IPS-NIHi11 (cell line): ENCODE measurements around the gene IRAK1.
A peak's percentile ranks its signal among the peaks of the same experiment; 100 is the strongest.
"Not testable (repeated sequence)": the region's sequence is repeated elsewhere in the genome, so short reads cannot be mapped to it uniquely, and the experiment has no call there.

Experiments
- DNase-seq: peaks from one replicate; pipeline ENCODE4 v3.0.0; 2012; ENCODE audit warnings: mixed read lengths, low spot score

Gene IRAK1

GRCh38 chrX:153995504-153995903 lies 24.2 kb downstream of the IRAK1 start:
- DNase-seq: no peak

GRCh38 chrX:153994398-153994797 lies 25.3 kb downstream of the IRAK1 start:
- DNase-seq: not testable (repeated sequence)

DNA sequence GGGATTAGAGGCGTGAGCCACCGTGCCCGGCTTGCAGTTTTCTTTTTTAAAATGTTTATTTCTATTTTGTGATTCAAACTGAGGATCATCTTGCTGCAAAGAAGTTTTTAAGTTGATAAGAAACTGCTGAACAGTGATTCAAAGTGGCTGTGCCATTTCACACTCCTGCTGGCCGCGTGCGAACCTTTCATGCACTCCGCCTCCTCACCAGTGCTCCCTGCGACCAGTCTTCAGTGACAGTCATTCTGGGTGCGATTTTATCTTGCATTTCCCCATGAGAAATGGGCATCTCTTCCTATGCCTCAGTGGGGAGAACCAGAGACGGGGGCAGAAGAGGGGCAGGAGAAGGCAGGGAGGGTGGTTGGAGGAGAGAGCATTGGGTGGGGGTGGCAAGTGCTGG lies 25.7 kb downstream of the IRAK1 start:
- no peak for DNase-seq

DNA sequence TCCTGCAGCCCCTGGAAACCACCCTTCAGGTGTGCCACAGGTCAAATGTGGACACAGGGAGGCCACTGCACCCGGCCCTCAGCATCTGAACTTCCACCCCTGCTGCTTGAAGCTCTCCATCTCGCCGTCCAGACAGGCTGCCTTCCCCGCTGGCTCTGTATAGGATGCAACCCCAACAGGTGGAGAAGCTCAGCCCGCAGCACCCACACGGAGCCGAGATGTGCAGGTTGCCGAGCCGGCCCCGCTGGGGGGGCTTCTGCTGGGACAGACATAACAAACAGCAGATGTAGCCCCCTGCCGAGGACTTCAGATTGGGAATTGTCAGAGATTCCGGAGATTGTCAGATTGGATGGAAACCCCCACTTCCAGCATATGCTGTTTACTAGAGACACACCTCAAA lies 26.6 kb downstream of the IRAK1 start:
- DNase-seq: no peak

DNA sequence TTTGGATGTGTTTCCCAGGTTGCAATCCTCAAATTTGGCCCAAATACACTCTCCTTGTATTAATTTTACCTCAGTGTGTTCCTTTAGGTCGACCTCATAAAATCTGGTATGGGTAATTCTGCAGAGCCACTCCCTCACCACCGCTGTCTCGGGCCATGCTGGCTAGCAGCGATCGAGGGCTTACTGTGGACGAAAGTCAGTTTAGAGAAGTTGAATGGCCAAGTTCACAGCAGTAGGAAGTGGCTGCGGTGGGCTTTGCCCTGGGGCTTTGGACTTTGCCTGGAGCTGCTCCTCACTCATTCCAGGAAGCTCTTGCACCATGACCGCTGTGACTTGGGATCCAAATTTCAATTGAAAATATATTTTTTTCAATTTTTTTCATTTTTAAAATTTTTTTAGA lies 27.5 kb downstream of the IRAK1 start:
- no peak for DNase-seq

DNA sequence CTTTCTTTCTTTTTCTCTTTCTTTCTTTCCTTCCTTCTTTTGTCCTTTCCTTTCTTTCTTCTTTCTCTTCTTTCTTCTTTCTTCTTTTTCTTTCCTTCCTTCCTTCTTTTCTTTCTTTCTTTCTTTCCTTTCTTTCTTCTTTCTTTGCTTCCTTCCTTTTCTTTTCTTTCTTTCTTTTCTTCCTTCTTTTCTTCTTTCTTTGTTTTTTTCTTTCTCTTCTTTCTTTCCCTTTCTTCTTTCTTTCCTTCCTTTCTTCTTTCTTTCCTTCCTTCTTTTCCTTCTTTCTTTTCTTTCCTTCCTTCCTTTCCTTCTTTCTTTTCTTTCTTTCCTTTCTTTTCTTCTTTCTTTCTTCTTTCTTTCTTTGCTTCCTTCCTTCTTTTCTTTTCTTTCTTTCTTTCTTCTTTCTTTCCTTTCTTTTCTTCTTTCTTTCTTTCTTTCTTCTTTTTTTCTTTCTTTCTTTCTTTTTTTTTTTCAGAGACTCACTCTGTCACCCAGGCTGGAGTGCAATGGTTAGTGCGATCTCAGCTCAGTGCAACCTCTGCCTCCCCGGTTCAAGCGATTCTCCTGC lies 28.6 kb downstream of the IRAK1 start:
- no peak for DNase-seq

DNA sequence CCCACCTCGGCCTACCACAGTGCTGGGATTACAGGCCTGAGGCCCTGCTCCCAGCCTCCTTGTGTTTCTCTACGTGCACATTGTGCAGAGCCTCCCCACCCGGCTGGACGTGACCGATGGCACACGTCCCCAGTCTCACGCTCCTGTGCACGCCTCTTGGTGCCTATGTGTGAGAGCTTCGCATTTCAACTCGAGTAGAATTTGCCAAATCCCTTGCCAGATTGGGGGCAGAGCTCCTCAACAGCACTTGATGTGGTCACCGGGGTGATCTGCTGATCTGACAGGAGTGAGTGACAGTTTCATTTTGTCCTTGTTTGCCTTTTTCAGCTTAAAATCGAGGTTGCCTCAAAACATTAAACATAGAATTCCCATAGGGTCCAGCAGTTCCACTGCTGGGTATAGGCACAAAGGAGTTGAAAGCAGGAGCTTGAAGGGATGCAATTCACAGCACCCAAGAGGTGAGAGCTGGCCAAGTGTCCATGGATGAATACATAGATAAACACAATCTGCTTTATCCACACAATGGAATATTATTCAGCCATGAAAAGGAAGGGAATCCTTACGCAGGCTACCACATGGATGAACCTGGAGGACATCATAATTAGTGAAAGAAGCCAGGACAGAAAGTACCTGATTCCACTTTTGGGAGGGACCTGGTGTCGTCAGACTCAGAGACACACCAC lies 29.6 kb downstream of the IRAK1 start:
- no peak for DNase-seq

DNA sequence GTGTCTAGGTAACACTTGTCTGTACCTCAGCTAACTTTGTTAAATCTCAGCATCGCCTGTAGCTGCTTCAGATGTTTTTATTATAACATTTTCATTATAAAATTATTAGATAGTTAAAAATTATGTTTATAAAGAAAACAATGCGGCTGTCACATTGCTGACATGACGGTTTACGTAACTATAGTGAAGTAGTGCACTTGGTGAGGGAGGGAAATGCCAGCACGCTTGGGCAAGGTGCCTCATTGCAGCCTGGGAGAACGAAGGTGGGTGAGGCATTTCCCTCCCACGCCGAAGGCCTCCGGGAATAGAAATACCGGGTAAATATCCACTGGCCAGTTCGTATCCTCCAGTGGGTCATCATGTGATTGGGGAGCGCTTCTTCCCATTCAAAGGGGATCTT lies 31.2 kb downstream of the IRAK1 start:
- DNase-seq: no peak

DNA sequence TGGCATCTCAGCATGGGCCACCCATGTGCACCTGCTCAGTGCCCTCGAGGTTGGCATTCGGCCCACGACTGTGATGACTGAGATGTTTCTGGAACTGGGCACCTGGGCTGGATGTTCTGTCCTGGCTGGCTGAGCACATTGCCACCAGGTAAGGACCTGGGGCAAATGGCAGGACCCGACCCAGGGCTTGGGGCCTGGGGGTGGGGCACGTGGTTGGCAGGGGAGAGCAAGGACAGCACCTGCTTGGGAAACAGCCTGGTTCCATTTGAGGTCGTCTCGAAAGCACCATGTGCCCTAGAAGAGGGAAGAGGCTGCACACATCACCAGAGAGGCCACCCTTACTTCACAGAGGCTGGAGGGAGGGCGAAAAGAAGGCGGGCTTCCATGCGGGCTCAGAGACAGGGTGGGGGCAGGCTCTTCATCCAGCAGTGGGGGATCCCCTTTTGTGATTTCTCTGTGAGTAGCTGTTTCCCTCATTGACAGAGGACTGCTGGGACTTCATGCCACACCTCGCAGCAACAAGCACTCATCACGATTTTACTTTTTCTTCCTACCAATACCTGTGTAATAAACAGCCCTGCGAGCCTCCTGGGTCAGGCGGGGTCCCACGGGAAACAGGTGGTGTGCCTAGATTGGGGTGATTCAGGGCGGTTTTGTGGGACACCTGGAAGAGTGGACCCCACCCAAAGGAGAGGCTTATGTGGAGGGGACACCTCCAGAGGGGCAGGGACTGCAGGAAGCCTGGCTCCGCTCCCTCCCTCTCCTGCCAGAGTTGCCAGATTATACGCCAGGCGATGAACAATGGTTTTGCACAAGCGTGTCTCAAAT lies 35.1 kb downstream of the IRAK1 start:
- DNase-seq: no peak

DNA sequence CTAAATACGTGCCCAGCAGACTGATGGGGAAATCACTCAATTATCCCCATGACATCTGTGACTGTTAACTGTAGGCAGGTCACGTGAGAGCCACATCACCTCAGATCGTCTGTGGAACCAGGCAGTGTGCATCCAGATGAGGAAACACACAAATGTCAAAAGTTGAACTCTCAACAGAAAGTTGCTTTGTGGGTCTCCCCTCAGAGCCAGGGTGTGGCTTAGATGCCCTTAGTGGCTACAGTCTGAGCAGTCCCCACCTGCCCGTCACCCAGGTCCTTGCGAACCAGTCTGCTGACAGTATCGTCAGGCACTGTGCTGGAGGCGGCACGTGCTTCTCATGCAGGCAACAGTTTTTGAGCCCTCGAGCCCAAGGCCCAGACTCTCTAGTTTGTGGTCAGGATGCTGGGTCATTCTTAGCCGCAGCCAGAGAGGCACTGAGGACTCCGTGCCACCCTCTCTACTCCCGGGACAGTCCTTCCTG lies 36.3 kb downstream of the IRAK1 start:
- no peak for DNase-seq

- no peak for DNase-seq
These were observed 37.8 kb downstream of the IRAK1 start for GRCh38 chrX:153981771-153982533.

- no peak for DNase-seq
These were observed 38.5 kb downstream of the IRAK1 start for GRCh38 chrX:153981231-153981630.

- DNase-seq: not testable (repeated sequence)
These were observed 39.3 kb downstream of the IRAK1 start for GRCh38 chrX:153980394-153980793.

DNA sequence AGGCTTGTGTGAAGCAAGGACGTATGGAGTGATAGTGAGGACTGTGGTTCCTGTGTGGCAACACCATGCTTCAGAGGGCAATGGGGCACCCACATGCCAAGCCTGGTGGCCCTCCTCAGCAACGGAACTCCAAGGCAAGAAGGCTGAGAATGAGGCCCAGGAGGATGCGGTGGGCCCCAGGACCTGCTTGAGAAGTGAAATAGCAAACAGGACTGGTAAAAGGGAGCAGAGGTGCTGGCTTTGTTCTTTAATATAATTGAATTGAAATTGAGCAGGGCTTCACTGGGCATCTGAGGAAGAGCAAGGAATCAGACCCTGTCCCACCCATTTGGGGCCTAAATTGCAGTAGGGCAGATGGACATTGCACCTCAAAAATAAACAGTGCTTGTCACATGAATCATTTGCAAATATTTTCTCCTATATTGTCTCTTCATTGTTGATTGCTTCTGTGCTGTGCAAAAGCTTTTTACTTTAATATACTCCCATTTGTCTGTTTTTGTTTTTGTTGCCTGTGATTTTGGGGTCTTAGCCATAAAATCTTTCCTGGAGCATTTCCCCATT lies 44.9 kb downstream of the IRAK1 start:
- no peak for DNase-seq

- no peak for DNase-seq
These were observed 45.5 kb downstream of the IRAK1 start for GRCh38 chrX:153974003-153974725.

GRCh38 chrX:153973127-153974002 lies 46.3 kb downstream of the IRAK1 start:
- no peak for DNase-seq

GRCh38 chrX:153972368-153973126 lies 47.2 kb downstream of the IRAK1 start, which contains the start of gene TMEM187:
Gene TMEM187, plus strand, starts transcription at chrX:153972754. Its CDS starts 9,309 bp downstream, at chrX:153982063.
- DNase-seq: peak; percentile 80

GRCh38 chrX:153971450-153972367 lies 48.0 kb downstream of the IRAK1 start, which contains the start of gene HCFC1:
Gene HCFC1, minus strand, starts transcription at chrX:153971818. Its CDS starts 978 bp downstream, at chrX:153970840.
- peak; percentile 58 for DNase-seq
